Glutamatergic neuron (in vitro differentiated cells): ENCODE data around the gene UPK1B. TPM values are rescaled to one million over a fixed set of nuclear protein-coding genes. Genes with fewer than 3 reads are reported as not detected.

ENCODE experiments used
- DNase-seq: peaks from one replicate; pipeline ENCODE4 v3.0.0; 2022
- H3K27ac Mint-ChIP-seq: one replicate; pipeline ENCODE4 v1.8.0; 2020; ENCODE audit warnings: mild to moderate bottlenecking, mixed read lengths, inconsistent platforms; ENCODE audit not compliant: unreplicated experiment
- H3K27me3 Mint-ChIP-seq: one replicate; pipeline ENCODE4 v1.8.0; 2020; ENCODE audit warnings: mild to moderate bottlenecking, moderate library complexity, mixed read lengths, inconsistent platforms; ENCODE audit not compliant: unreplicated experiment
- H3K36me3 Mint-ChIP-seq: one replicate; pipeline ENCODE4 v1.8.0; 2020; ENCODE audit warnings: mild to moderate bottlenecking, mixed read lengths, inconsistent platforms; ENCODE audit not compliant: unreplicated experiment
- H3K4me1 Mint-ChIP-seq: one replicate; pipeline ENCODE4 v1.8.0; 2020; ENCODE audit warnings: mild to moderate bottlenecking, low read depth, mixed read lengths, inconsistent platforms; ENCODE audit not compliant: unreplicated experiment
- H3K4me3 Mint-ChIP-seq: one replicate; pipeline ENCODE4 v1.8.0; 2020; ENCODE audit warnings: mild to moderate bottlenecking, mixed read lengths, inconsistent platforms; ENCODE audit not compliant: unreplicated experiment
- H3K9me3 Mint-ChIP-seq: one replicate; pipeline ENCODE4 v1.8.0; 2020; ENCODE audit warnings: mild to moderate bottlenecking, moderate library complexity, mixed read lengths, inconsistent platforms; ENCODE audit not compliant: unreplicated experiment
- total RNA-seq: library from RNA; stranded (reverse); fragmentation: NEBNext Ultra II Directional; extraction: Animal tissue kit (Norgen Biotek cat#: 25700); gene quantifications from one replicate; pipeline ENCODE4 v1.2.1, GENCODE V29; 2021; ENCODE audit not compliant: unreplicated experiment
- TF ChIP-seq, protein P1 (sequence below): fragments of 200-600 bp; sonication (generic); IDR thresholded peaks from one replicate; pipeline ENCODE4 v1.5.0; 2021; ENCODE audit not compliant: partially characterized antibody, unreplicated experiment

UPK1B gene
- total RNA-seq, 1 donor from 2014 or later: not detected

DNA sequence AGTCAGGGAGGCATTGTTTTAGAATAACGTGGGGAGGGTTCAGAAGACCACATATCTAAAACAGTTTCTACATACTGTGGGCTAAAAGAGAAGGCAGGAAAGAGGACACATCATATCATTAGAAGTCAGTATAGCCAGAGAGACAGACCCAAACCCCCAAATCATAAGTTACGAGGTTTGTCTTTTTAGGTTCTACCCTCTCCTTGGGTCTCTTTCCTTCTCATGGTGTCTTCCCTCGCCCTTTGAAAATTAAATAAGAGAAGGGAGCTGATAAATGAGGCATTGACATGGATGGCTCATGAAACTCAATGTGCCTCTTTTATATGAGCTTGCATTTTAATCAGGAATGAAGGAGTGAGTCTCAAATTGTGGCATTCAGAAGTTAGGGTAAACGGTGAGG is 3.4 kb downstream of the UPK1B start:
- H3K36me3 Mint-ChIP-seq: no peaks in the 10 kb centered on the region
- peaks cover 5% of the 10 kb centered on the region for H3K27me3 Mint-ChIP-seq
- TF ChIP-seq, protein P1, sequence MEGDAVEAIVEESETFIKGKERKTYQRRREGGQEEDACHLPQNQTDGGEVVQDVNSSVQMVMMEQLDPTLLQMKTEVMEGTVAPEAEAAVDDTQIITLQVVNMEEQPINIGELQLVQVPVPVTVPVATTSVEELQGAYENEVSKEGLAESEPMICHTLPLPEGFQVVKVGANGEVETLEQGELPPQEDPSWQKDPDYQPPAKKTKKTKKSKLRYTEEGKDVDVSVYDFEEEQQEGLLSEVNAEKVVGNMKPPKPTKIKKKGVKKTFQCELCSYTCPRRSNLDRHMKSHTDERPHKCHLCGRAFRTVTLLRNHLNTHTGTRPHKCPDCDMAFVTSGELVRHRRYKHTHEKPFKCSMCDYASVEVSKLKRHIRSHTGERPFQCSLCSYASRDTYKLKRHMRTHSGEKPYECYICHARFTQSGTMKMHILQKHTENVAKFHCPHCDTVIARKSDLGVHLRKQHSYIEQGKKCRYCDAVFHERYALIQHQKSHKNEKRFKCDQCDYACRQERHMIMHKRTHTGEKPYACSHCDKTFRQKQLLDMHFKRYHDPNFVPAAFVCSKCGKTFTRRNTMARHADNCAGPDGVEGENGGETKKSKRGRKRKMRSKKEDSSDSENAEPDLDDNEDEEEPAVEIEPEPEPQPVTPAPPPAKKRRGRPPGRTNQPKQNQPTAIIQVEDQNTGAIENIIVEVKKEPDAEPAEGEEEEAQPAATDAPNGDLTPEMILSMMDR: no peak
- no peaks in the 10 kb centered on the region for H3K9me3 Mint-ChIP-seq
- no peak overlapping the region for H3K4me3 Mint-ChIP-seq
- no peak for DNase-seq
- no peak overlapping the region for H3K27ac Mint-ChIP-seq
- no peaks in the 10 kb centered on the region for H3K4me1 Mint-ChIP-seq

DNA sequence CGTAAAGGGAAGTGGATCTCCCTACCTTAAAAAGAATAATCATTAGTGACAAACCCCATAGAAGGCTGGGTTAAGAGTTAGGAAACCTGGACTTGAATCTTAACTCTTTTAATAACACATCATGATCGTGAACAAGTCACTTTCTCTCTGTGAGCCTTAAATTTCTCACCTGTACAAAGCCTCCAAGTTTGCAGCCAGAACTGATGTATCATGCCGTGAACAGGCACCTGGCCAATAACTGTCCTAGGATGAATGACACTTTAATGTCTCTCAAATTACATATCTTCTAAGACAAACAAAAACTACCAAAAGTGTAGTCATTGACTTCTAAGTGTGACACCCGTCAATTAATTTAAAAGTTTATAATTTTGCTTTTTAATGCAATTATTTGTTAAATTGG is 3.9 kb downstream of the UPK1B start:
- Mint-ChIP-seq H3K4me1 (no peaks in the 10 kb centered on the region), H3K27ac (no peak overlapping the region), H3K4me3 (no peak overlapping the region), H3K36me3 (no peaks in the 10 kb centered on the region), H3K9me3 (no peaks in the 10 kb centered on the region), H3K27me3 (peaks cover 4% of the 10 kb centered on the region)
- no peak for DNase-seq
- TF ChIP-seq, protein P1: no peak

DNA sequence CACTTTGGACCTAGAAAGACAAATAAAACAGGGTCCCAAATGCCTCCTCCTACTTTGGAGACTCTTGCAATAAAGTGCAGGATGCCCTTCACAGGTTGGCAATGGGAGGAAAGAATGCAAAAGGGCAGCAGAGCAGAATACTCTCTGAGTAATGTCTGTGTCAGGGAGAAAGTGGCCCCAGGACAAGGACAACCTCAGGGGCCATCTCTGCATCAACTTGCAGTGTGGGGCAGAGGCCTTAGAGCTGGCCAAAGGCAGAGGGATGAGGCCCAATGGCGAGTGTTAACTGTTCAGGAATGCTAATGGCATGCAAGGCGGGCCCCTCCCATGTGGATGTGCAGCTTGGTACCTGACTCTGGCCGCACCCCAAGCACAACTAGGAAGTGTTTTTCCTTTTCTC is 8.4 kb downstream of the UPK1B start:
- H3K36me3 Mint-ChIP-seq: no peaks in the 10 kb centered on the region
- H3K4me1 Mint-ChIP-seq: no peaks in the 10 kb centered on the region
- no peak overlapping the region for H3K4me3 Mint-ChIP-seq
- peaks cover 1% of the 10 kb centered on the region for H3K27me3 Mint-ChIP-seq
- no peak overlapping the region for H3K27ac Mint-ChIP-seq
- DNase-seq: no peak
- H3K9me3 Mint-ChIP-seq: no peaks in the 10 kb centered on the region
- TF ChIP-seq, protein P1: no peak

DNA sequence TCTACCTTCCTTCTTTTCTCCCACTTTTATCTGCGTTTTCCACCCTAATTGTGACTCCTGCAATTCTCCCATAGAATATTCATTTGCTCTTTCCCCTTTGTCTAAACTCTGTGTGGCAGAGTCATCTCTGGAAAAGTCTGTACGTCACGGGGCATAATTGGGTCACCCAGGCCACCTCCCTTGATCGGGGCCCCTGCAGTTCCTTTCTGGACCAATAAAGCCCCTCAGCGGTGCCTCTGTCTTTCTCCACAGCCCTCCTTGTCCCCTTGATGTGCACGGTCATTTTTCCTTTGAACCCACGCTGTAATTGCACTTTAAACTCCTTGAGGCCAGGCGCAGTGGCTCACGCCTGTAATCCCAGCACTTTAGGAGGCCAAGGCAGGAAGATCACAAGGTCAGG is 10.7 kb downstream of the UPK1B start:
- Mint-ChIP-seq H3K36me3 (no peaks in the 10 kb centered on the region), H3K4me3 (no peak overlapping the region), H3K4me1 (no peaks in the 10 kb centered on the region), H3K9me3 (no peaks in the 10 kb centered on the region), H3K27ac (no peak overlapping the region), H3K27me3 (peaks cover 1% of the 10 kb centered on the region)
- TF ChIP-seq, protein P1: no peak
- no peak for DNase-seq

DNA sequence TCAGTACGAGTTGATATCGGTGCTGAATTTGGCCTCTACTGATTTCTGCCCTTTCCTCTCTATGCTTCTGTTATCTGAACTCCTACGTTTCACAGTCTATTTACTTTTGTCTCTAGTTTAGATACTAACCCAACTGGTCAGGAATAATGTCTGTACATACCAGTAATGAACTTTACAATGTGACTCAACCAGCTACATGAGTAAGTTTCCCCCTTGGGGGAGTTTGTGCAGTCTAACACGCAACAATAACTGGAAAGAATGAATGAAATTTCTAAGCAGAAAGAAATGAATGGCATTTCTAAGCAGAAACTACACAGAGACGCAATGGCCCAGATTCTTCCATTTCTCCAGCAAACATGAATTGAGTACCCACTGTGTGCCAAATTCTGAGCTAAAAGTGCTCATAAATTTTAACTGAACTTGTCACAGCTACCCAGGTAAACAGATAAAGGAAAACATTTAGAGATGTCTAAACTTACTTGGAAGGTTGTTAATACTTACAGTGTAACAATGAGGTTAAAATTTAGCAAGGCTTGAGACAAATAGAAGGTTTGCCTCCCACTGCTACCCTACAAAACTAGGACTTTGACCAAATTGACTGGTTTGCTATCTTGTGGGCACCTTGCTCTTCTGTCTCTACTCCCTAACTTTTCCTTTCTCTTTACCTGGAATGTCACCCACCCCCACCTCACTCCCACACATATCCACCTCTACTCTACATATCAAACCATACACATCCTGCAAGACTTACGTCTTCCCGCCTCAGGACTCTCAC is 11.6 kb downstream of the UPK1B start:
- DNase-seq: no peak
- Mint-ChIP-seq H3K9me3 (no peaks in the 10 kb centered on the region), H3K27ac (no peak overlapping the region), H3K27me3 (peaks cover 1% of the 10 kb centered on the region), H3K36me3 (no peaks in the 10 kb centered on the region), H3K4me3 (no peak overlapping the region), H3K4me1 (no peaks in the 10 kb centered on the region)
- TF ChIP-seq, protein P1: no peak
